Small intestine (tissue), 7 donors: ENCODE data around the gene TMEM52B. TPM values are rescaled to one million over a fixed set of nuclear protein-coding genes. Genes with fewer than 3 reads are reported as not detected.
"Not testable (repeated sequence)": the region's sequence is repeated elsewhere in the genome, so short reads cannot be mapped to it uniquely, and the experiment has no call there.

Source experiments
- DNase-seq, 2 donors: peaks; one replicate each; pipeline versions ENCODE4 v3.0.0 to v3.0.0-alpha.2; 2013
- FAIRE-seq: peaks from 2 replicates; lab custom pipeline; 2012; peaks lifted over from hg19 to GRCh38; lab: Jason Lieb, UNC
- H3K27ac ChIP-seq, 3 donors: one replicate each; pipeline ENCODE4 v1.5.1; 2013; ENCODE audit warnings: low read length in 2 of 3, mild to moderate bottlenecking in 2 of 3, control low read depth in 1 of 3, inconsistent platforms in 1 of 3, low read depth in 1 of 3, moderate library complexity in 1 of 3
- H3K27me3 ChIP-seq, 3 donors: one replicate each; pipeline ENCODE4 v1.6.1; 2013; ENCODE audit warnings: low read length in 3 of 3, inconsistent platforms in 1 of 3; ENCODE audit not compliant: control insufficient read depth in 3 of 3, insufficient read depth in 3 of 3
- H3K36me3 ChIP-seq, 3 donors: one replicate each; pipeline ENCODE4 v1.6.1; 2013; ENCODE audit warnings: low read length in 3 of 3, inconsistent platforms in 1 of 3, low read depth in 1 of 3, mild to moderate bottlenecking in 1 of 3, moderate library complexity in 1 of 3; ENCODE audit not compliant: control insufficient read depth in 3 of 3, insufficient read depth in 2 of 3
- H3K4me1 ChIP-seq, 3 donors: one replicate each; pipeline ENCODE4 v1.6.1; 2013; ENCODE audit warnings: low read length in 2 of 3, inconsistent platforms in 1 of 3, low read depth in 1 of 3, mild to moderate bottlenecking in 1 of 3, moderate library complexity in 1 of 3; ENCODE audit not compliant: control insufficient read depth in 3 of 3, insufficient read depth in 2 of 3
- H3K4me3 ChIP-seq, 3 donors: one replicate each; pipeline ENCODE4 v1.5.1; 2013; ENCODE audit warnings: low read length in 3 of 3, control low read depth in 1 of 3, inconsistent platforms in 1 of 3, low read depth in 1 of 3, mild to moderate bottlenecking in 1 of 3, moderate library complexity in 1 of 3
- H3K9me3 ChIP-seq, 2 donors: one replicate each; pipeline ENCODE4 v1.6.1; 2013; ENCODE audit warnings: low read depth in 1 of 2, low read length in 1 of 2; ENCODE audit not compliant: control insufficient read depth in 2 of 2, insufficient read depth in 1 of 2
- WGBS, 3 donors: extraction: QIAGEN DNeasy Blood & Tissue Kit; methylation state at CpG; one replicate each; pipeline ENCODE4 v1.1.7; 2013; 5-methylcytosine and 5-hydroxymethylcytosine counted together
- polyA plus RNA-seq, 4 donors: library from polyadenylated mRNA; stranded (reverse) in 3 of 4; unstranded in 1 of 4; fragments of 200-250 nt in 3 of 4; fragments of 120-200 nt in 1 of 4; gene quantifications; one replicate each; pipeline versions ENCODE4 v1.2.1 to v1.2.3, GENCODE V29; 2013
- donor health status: healthy with polysubstance abuse.
- donor health status: control.
- donor health status: control.
- donor health status: Bipolar disorder and iron deficiency.
- donor health status: healthy.

Gene TMEM52B
- polyA plus RNA-seq, 4 donors, result 0.10 to 0.25 TPM; not detected in 2

GRCh38 chr12:10211940-10212738, 33.3 kb downstream of the TMEM52B start:
- Histone ChIP-seq H3K4me1 (peaks cover 2 to 16% (median 2%) of the 10 kb centered on the region in 3 donors), H3K36me3 (peaks cover 0 to 4% (median 0%) of the 10 kb centered on the region in 3 donors), H3K27ac (peak overlapping the region; percentile 96 to 99 (median 98)), H3K9me3 (no peaks in the 10 kb centered on the region), H3K4me3 (peak overlapping the region; percentile 53 to 96 (median 69)), H3K27me3 (no peaks in the 10 kb centered on the region)
- no peak for FAIRE-seq
- 28 to 31% (median 30%) methylated on average over 39 to 40 of the region's 40 CpGs for WGBS, 3 donors
- peak; percentile 99 for DNase-seq

- DNase-seq (peak; percentile 71 to 91), FAIRE-seq (no peak)
- H3K4me1 ChIP-seq, result peaks cover 2 to 16% (median 2%) of the 10 kb centered on the region in 3 donors
- H3K27ac ChIP-seq, result peak within 1 kb of the TSS; percentile 96 to 99 (median 98)
- no peaks in the 10 kb centered on the region for H3K27me3 ChIP-seq
- WGBS, 3 donors, result 0% methylated on average over 33 to 35 of the region's 35 CpGs
- H3K36me3 ChIP-seq, result peaks cover 0 to 6% (median 0%) of the 10 kb centered on the region in 3 donors
- H3K9me3 ChIP-seq, result no peaks in the 10 kb centered on the region
- H3K4me3 ChIP-seq, result peak within 1 kb of the TSS; percentile 53 to 96 (median 69)
Measured at GRCh38 chr12:10212739-10213131, 33.9 kb downstream of the TMEM52B start, which contains the start of gene GABARAPL1. TSS of gene GABARAPL1 (plus strand) at chr12:10212877. CDS start at chr12:10213130, 253 bp downstream.

- H3K9me3 ChIP-seq, result no peaks in the 10 kb centered on the region
- H3K27ac ChIP-seq, result peak overlapping the region; percentile 96 to 99 (median 98)
- no peaks in the 10 kb centered on the region for H3K27me3 ChIP-seq
- peaks cover 2 to 16% (median 2%) of the 10 kb centered on the region in 3 donors for H3K4me1 ChIP-seq
- FAIRE-seq, result no peak
- H3K4me3 ChIP-seq, result peak overlapping the region; percentile 53 to 96 (median 69)
- H3K36me3 ChIP-seq, result peaks cover 0 to 12% (median 0%) of the 10 kb centered on the region in 3 donors
- DNase-seq, result peak; percentile 74 to 88
- 0 to 1% (median 1%) methylated on average over 45 to 47 of the region's 47 CpGs for WGBS, 3 donors
Measured at GRCh38 chr12:10213168-10214135, 34.6 kb downstream of the TMEM52B start.

- WGBS, 3 donors, result 9 to 17% (median 12%) methylated on average over 10 of the region's 10 CpGs
- peak; percentile 39 to 53 for DNase-seq
- Histone ChIP-seq H3K4me3 (peak overlapping the region; percentile 53 to 96 (median 69)), H3K27ac (peak overlapping the region; percentile 96 to 99 (median 98)), H3K4me1 (peaks cover 2 to 16% (median 2%) of the 10 kb centered on the region in 3 donors), H3K27me3 (no peaks in the 10 kb centered on the region), H3K9me3 (no peaks in the 10 kb centered on the region), H3K36me3 (peaks cover 0 to 18% (median 0%) of the 10 kb centered on the region in 3 donors)
- FAIRE-seq, result no peak
Measured at GRCh38 chr12:10214136-10214894, 35.5 kb downstream of the TMEM52B start.

DNA sequence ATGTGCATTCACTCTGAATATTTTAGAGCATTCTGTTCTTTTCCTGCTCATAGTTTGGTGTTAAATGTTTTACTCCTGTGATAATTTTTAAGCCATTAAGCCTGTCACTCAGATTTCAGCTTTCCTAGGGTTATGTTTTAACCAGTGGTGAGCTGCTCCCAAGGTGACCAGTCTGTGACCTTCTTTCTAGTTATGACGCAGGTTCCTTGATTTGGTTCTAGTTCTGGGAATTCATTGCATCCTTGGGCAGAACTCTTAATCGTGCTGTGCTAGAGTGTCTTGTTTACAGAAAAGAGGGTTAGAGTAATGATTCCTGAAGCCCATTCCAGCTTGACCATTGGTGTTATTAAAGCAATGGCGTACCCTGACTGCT, 36.0 kb downstream of the TMEM52B start:
- WGBS, 3 donors, result 64 to 71% (median 70%) methylated on average over 3 of the region's 3 CpGs
- no peaks in the 10 kb centered on the region for H3K9me3 ChIP-seq
- peaks cover 2 to 16% (median 2%) of the 10 kb centered on the region in 3 donors for H3K4me1 ChIP-seq
- no peaks in the 10 kb centered on the region for H3K27me3 ChIP-seq
- H3K27ac ChIP-seq, result peak overlapping the region in 2 of 3 donors; percentile 15 to 99
- FAIRE-seq (no peak), DNase-seq (peak in 1 of 2 donors; percentile 10)
- H3K4me3 ChIP-seq, result peak overlapping the region in 1 of 3 donors; percentile 69
- H3K36me3 ChIP-seq, result peaks cover 0 to 18% (median 0%) of the 10 kb centered on the region in 3 donors

DNA sequence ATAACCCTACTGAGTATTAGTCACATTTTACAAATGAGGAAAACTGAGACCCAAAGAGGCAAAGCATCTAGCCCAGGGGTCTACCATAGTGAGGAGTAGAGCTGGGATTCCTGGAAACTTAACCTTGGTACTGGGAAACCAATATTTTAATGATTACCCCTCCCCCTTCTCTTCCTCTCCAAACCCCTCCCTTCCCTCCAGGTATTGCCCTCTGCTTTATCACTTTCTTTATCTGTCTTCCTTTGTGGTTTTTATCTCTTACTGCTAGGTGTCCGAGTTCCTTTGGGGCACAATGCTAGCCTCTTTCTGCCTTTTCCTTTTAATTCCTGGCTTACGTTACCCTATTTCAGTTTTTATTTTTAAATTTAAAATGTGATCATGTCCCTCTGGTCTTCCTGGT, 36.6 kb downstream of the TMEM52B start:
- Histone ChIP-seq H3K36me3 (peaks cover 0 to 18% (median 0%) of the 10 kb centered on the region in 3 donors), H3K4me1 (peaks cover 2 to 16% (median 2%) of the 10 kb centered on the region in 3 donors), H3K27ac (no peak overlapping the region), H3K27me3 (no peaks in the 10 kb centered on the region), H3K4me3 (peak overlapping the region in 1 of 3 donors; percentile 1), H3K9me3 (no peaks in the 10 kb centered on the region)
- no peak for FAIRE-seq
- no peak for DNase-seq
- WGBS, 3 donors, result 40 to 48% (median 43%) methylated on average over 2 of the region's 2 CpGs

DNA sequence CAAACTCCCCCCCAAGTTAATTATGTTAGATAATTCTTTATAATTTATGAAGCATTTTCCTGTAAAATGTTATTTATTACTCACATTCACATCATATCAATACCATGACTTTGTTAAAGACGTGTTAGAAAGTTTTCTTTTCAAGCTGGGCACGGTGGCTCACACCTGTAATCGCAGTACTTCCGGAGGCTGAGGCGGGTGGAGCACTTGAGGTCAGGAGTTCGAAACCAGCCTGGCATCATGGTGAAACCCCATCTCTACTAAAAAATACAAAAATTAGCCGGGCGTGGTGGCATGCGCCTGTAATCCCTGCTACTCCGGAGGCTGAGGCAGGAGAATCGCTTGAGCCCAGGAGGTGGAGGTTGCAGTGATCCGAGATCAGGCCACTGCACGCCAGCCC, 37.1 kb downstream of the TMEM52B start:
- not testable (repeated sequence) for H3K27me3 ChIP-seq, FAIRE-seq, H3K9me3 ChIP-seq, H3K4me3 ChIP-seq, H3K27ac ChIP-seq, DNase-seq
- H3K4me1 ChIP-seq, result peaks cover 2 to 16% (median 2%) of the 10 kb centered on the region in 3 donors
- H3K36me3 ChIP-seq, result peaks cover 0 to 20% (median 4%) of the 10 kb centered on the region in 3 donors
- 82 to 88% (median 84%) methylated on average over 13 of the region's 13 CpGs for WGBS, 3 donors
